B cell (primary cell): Measurements from ENCODE around the gene LARGE1. TPM values are rescaled to one million over a fixed set of nuclear protein-coding genes. Genes with fewer than 3 reads are reported as not detected.

ENCODE experiments used
- ATAC-seq: fragments of 200-7000 bp; cut with Tn5 transposase; one replicate; pipeline ENCODE4 v1.10.0; 2021; ENCODE audit warnings: low read depth, mild to moderate bottlenecking, moderate number of reproducible peaks, moderate library complexity
- CTCF ChIA-PET: fragments of 350-600 bp; sonication (Branson Sonifier 250); formaldehyde crosslinking; loops from one replicate; lab custom pipeline; 2021; ENCODE audit warnings: antibody characterized with exemption, inconsistent platforms; lab: Charles Lee
- POLR2A ChIA-PET: fragments of 350-600 bp; sonication (Branson Sonifier 250); formaldehyde crosslinking; loops from one replicate; lab custom pipeline; 2021; ENCODE audit warnings: antibody characterized with exemption; lab: Charles Lee
- DNase-seq: peaks from one replicate; pipeline ENCODE4 v3.0.0; 2013
- H2AFZ ChIP-seq: 2 replicates; pipeline ENCODE4 v1.6.1; 2012; ENCODE audit warnings: mild to moderate bottlenecking, low read depth, low read length; ENCODE audit not compliant: insufficient read depth, poor library complexity, severe bottlenecking
- H3K27ac ChIP-seq, 2 donors: 1 replicate in 1 of 2; 2 replicates in 1 of 2; pipeline ENCODE4 v1.5.1; 2012 to 2013; ENCODE audit warnings: low read length in 2 of 2, mild to moderate bottlenecking in 2 of 2, moderate library complexity in 1 of 2
- H3K27me3 ChIP-seq, 4 experiments: fragments of 200-600 bp in 1 of 4; sonication (generic) in 1 of 4; replicated peaks in 1 of 4; 1 replicate in 2 of 4; 2 replicates in 2 of 4; pipeline versions ENCODE4 v1.6.1 to v1.7.0; 2013 to 2016; ENCODE audit warnings: low read length in 3 of 4, mild to moderate bottlenecking in 2 of 4, mixed read lengths in 1 of 4, moderate library complexity in 1 of 4; ENCODE audit not compliant: insufficient read depth in 4 of 4, control insufficient read depth in 3 of 4; ENCODE audit errors: control extremely low read depth in 1 of 4
- H3K36me3 ChIP-seq, 2 experiments: replicated peaks in 1 of 2; 1 replicate in 1 of 2; 2 replicates in 1 of 2; pipeline versions ENCODE4 v1.6.1 to v1.7.1; 2013; ENCODE audit warnings: low read length in 1 of 2; ENCODE audit not compliant: insufficient read depth in 2 of 2, control insufficient read depth in 1 of 2; ENCODE audit errors: control extremely low read depth in 1 of 2, extremely low read depth in 1 of 2
- H3K4me1 ChIP-seq, 2 donors: fragments of 200-600 bp in 1 of 2; sonication (generic) in 1 of 2; 1 replicate in 1 of 2; 2 replicates in 1 of 2; pipeline versions ENCODE4 v1.5.1 to v1.6.1; 2013 to 2017; ENCODE audit warnings: low read length in 2 of 2; ENCODE audit not compliant: control insufficient read depth in 2 of 2, insufficient read depth in 2 of 2
- H3K4me2 ChIP-seq: replicated peaks from 2 replicates; pipeline ENCODE3; 2012; ENCODE audit warnings: mild to moderate bottlenecking, low read depth, low read length; ENCODE audit not compliant: poor library complexity, severe bottlenecking
- H3K4me3 ChIP-seq, 5 experiments: fragments of 200-600 bp in 1 of 5; sonication (generic) in 1 of 5; 1 replicate in 3 of 5; 2 replicates in 2 of 5; pipeline versions ENCODE4 v1.5.1 to v1.7.0; 2011 to 2016; ENCODE audit warnings: low read length in 4 of 5, mild to moderate bottlenecking in 4 of 5, low read depth in 2 of 5, control low read depth in 1 of 5, moderate library complexity in 1 of 5; ENCODE audit not compliant: insufficient read depth in 1 of 5; ENCODE audit errors: control extremely low read depth in 1 of 5, extremely low read depth in 1 of 5
- H3K79me2 ChIP-seq: fragments of 200-600 bp; sonication (generic); one replicate; pipeline ENCODE4 v1.6.0; 2016; ENCODE audit warnings: low read length; ENCODE audit not compliant: control insufficient read depth, insufficient read depth
- H3K9ac ChIP-seq: fragments of 200-600 bp; sonication (generic); 2 replicates; pipeline ENCODE4 v1.6.1; 2017; ENCODE audit warnings: mild to moderate bottlenecking, low read length, moderate library complexity
- H3K9me3 ChIP-seq, 3 donors: one replicate each; pipeline versions ENCODE4 v1.6.1 to v1.7.1; 2013; ENCODE audit warnings: low read length in 2 of 3; ENCODE audit not compliant: control insufficient read depth in 2 of 3, insufficient read depth in 1 of 3; ENCODE audit errors: control extremely low read depth in 1 of 3
- H4K20me1 ChIP-seq: 2 replicates; pipeline ENCODE4 v1.6.0; 2012; ENCODE audit warnings: mild to moderate bottlenecking, low read length; ENCODE audit not compliant: insufficient read depth, control insufficient read depth, poor library complexity, severe bottlenecking
- H3K27ac Mint-ChIP-seq: one replicate; pipeline ENCODE4 v1.8.0; 2021; ENCODE audit warnings: mixed read lengths
- H3K27me3 Mint-ChIP-seq: one replicate; pipeline ENCODE4 v1.8.0; 2021; ENCODE audit warnings: mixed read lengths
- H3K4me1 Mint-ChIP-seq: one replicate; pipeline ENCODE4 v1.8.0; 2021; ENCODE audit warnings: mixed read lengths
- H3K4me3 Mint-ChIP-seq: one replicate; pipeline ENCODE4 v1.8.0; 2021; ENCODE audit warnings: mixed read lengths
- H3K9me3 Mint-ChIP-seq: one replicate; pipeline ENCODE4 v1.8.0; 2022; ENCODE audit warnings: mixed read lengths; ENCODE audit not compliant: insufficient read depth
- EZH2 ChIP-seq: IDR thresholded peaks from 2 replicates; pipeline ENCODE4 v1.6.1; 2012; ENCODE audit warnings: borderline replicate concordance, low read depth, mild to moderate bottlenecking, moderate library complexity, low read length; ENCODE audit not compliant: insufficient read depth, poor library complexity, severe bottlenecking
- WGBS: methylation state at CpG from one replicate; pipeline ENCODE4 v1.1.5; 2013; ENCODE audit warnings: missing lambda C conversion rate; ENCODE audit not compliant: insufficient coverage; 5-methylcytosine and 5-hydroxymethylcytosine counted together
- intact Hi-C: fragments of 100-400 bp; cut with micrococcal nuclease; formaldehyde crosslinking; loops from one replicate; pipeline ENCODE4 v1.10.0; 2022
- polyA plus RNA-seq: library from polyadenylated mRNA; depleted of rRNA; stranded (reverse); fragments of >200 nt; gene quantifications from 2 replicates; pipeline ENCODE4 v1.2.3, GENCODE V29; 2012
- total RNA-seq, 2 donors: library from RNA; stranded (reverse); fragments of 120-200 nt in 1 of 2; gene quantifications; 1 replicate in 1 of 2; 2 replicates in 1 of 2; pipeline versions ENCODE4 v1.2.3 to v1.2.4, GENCODE V29; 2013 to 2022
- TF ChIP-seq, protein P1 (sequence below): fragments of 200-600 bp; IDR thresholded peaks from one replicate; pipeline ENCODE4 v1.8.0; 2022; ENCODE audit warnings: antibody characterized with exemption, mild to moderate bottlenecking

The LARGE1 gene
- total and polyA plus RNA-seq, 2 donors (not counting 1 experiment from before 2014, with no cell fraction given): 20.7 to 82.0 TPM

DNA sequence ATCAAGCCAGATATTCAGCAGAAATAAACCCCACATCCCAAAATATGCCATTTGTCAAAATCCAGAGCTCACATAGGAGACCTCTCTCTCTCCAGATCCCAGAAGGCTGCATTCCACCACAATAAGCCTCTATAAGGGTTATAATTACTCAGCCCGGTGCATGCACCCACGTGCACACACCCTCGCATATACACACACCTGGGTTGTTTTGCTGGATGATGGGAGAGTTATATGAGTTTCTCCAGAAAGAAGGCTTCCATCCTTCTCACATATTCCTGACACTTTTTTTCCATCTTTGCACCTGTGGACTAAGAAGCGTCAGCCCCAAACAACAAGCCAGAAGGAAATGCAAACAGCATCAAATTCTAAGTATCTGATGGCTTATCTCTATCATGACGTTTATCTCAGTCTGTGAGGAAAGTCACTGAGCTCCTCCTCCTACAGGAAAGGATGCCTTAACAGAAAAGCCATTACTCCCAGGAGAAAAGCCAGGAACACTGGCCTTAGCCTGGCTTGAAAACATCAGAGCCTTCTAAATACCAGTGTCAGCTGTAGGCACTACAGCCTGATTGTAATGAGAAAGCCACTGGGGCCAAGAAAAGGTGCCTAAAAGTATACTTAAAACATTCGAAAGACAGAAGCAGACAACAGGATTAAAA lies 253.2 kb downstream of the LARGE1 start:
- peaks cover 54% of the 10 kb centered on the region for H4K20me1 ChIP-seq
- peak overlapping the region; percentile 25 for H3K4me2 ChIP-seq
- no peaks in the 10 kb centered on the region for H3K9me3 ChIP-seq
- peaks cover 30% of the 10 kb centered on the region for H3K79me2 ChIP-seq
- intact Hi-C loops: no loop called here
- H3K36me3 ChIP-seq: no peaks in the 10 kb centered on the region
- ATAC-seq: no peak
- TF ChIP-seq, protein P1, sequence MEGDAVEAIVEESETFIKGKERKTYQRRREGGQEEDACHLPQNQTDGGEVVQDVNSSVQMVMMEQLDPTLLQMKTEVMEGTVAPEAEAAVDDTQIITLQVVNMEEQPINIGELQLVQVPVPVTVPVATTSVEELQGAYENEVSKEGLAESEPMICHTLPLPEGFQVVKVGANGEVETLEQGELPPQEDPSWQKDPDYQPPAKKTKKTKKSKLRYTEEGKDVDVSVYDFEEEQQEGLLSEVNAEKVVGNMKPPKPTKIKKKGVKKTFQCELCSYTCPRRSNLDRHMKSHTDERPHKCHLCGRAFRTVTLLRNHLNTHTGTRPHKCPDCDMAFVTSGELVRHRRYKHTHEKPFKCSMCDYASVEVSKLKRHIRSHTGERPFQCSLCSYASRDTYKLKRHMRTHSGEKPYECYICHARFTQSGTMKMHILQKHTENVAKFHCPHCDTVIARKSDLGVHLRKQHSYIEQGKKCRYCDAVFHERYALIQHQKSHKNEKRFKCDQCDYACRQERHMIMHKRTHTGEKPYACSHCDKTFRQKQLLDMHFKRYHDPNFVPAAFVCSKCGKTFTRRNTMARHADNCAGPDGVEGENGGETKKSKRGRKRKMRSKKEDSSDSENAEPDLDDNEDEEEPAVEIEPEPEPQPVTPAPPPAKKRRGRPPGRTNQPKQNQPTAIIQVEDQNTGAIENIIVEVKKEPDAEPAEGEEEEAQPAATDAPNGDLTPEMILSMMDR: no peak
- no peak for TF ChIP-seq EZH2
- no peaks in the 10 kb centered on the region for H3K27me3 Mint-ChIP-seq
- H3K9me3 Mint-ChIP-seq: no peaks in the 10 kb centered on the region
- POLR2A ChIA-PET: no interaction called here
- no peak overlapping the region for H3K9ac ChIP-seq
- 40% methylated on average over 1 of the region's 6 CpGs for WGBS
- peaks cover 61% of the 10 kb centered on the region for H3K4me1 Mint-ChIP-seq
- no peak overlapping the region for H3K27ac ChIP-seq
- H3K27ac Mint-ChIP-seq: no peak overlapping the region
- peaks cover 24 to 29% of the 10 kb centered on the region in 2 donors for H3K4me1 ChIP-seq
- CTCF ChIA-PET: no interaction called here
- no peaks in the 10 kb centered on the region for H3K27me3 ChIP-seq
- H2AFZ ChIP-seq: no peak overlapping the region
- DNase-seq: no peak
- H3K4me3 Mint-ChIP-seq: no peak overlapping the region
- no peak overlapping the region for H3K4me3 ChIP-seq

DNA sequence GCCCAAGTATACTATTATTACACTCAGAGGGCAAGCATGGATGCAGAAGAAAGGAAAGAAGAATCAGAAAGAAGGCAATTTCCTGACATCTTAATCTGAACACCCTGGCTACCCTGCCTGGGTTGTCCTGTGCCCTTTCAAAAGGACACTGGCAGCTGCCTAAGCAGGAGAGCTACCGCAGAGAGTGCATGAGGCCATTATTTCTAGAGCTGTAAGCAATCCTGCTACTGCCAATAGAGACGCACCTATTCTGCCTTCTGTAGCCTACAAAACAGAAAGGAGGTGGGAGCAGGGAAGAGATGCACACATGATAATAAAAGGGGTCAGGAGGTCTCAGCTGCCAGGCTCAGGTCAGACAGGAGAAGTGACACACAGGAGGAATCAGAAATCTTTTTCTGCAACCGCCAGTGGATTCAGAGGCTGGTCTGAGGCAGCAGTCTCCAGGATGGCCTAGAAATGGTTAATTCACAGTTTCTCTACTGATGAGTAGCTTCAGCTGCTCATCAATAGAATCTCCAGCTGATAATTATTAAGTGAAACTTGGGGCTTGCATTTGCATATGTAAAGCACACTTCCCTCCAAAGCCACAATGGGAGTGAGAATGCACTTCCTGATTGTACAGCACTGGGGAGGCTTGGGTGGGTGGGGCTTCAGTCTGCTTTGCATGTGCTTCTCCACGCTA lies 253.9 kb downstream of the LARGE1 start:
- H3K27me3 ChIP-seq: no peaks in the 10 kb centered on the region
- POLR2A ChIA-PET: interaction anchor here (0.5 kb wide), 1 partner anchor 146 kb away, joined by 5 read pairs; no protein-coding TSS in a partner anchor
- peak; percentile 70 for ATAC-seq
- H3K9me3 ChIP-seq: no peaks in the 10 kb centered on the region
- H3K27me3 Mint-ChIP-seq: no peaks in the 10 kb centered on the region
- H3K4me3 Mint-ChIP-seq: peak overlapping the region; percentile 6
- TF ChIP-seq, protein P1: no peak
- no peak for TF ChIP-seq EZH2
- H2AFZ ChIP-seq: no peak overlapping the region
- H4K20me1 ChIP-seq: peaks cover 54% of the 10 kb centered on the region
- CTCF ChIA-PET: no interaction called here
- no peak overlapping the region for H3K4me3 ChIP-seq
- no peak overlapping the region for H3K27ac ChIP-seq
- H3K27ac Mint-ChIP-seq: no peak overlapping the region
- peak; percentile 46 for DNase-seq
- peak overlapping the region; percentile 25 for H3K4me2 ChIP-seq
- H3K4me1 ChIP-seq: peaks cover 24 to 29% of the 10 kb centered on the region in 2 donors
- H3K9me3 Mint-ChIP-seq: no peaks in the 10 kb centered on the region
- peaks cover 59% of the 10 kb centered on the region for H3K4me1 Mint-ChIP-seq
- peaks cover 30% of the 10 kb centered on the region for H3K79me2 ChIP-seq
- no peaks in the 10 kb centered on the region for H3K36me3 ChIP-seq
- WGBS: 100% methylated on average over 2 of the region's 4 CpGs
- H3K9ac ChIP-seq: no peak overlapping the region
- intact Hi-C loops: no loop called here
